Activated CD8-positive, alpha-beta T cell treated with anti-CD3 and anti-CD28 coated beads for 36 hours (primary cell): Measurements from ENCODE around the gene OPCML. TPM values are rescaled to one million over a fixed set of nuclear protein-coding genes. Genes with fewer than 3 reads are reported as not detected.

Experiments
- ATAC-seq: fragments of 200-7000 bp; cut with Tn5 transposase; one replicate; pipeline ENCODE4 v1.10.0; 2021; ENCODE audit warnings: mild to moderate bottlenecking, moderate library complexity
- CTCF ChIA-PET: fragments of 350-600 bp; sonication (Branson Sonifier 250); formaldehyde crosslinking; loops from one replicate; lab custom pipeline; 2021; ENCODE audit warnings: antibody characterized with exemption; lab: Charles Lee
- POLR2A ChIA-PET: fragments of 350-600 bp; sonication (Branson Sonifier 250); formaldehyde crosslinking; loops from one replicate; lab custom pipeline; 2021; ENCODE audit warnings: antibody characterized with exemption; lab: Charles Lee
- DNase-seq: peaks from one replicate; pipeline ENCODE4 v3.0.0-alpha.2; 2020
- H3K27ac Mint-ChIP-seq: one replicate; pipeline ENCODE4 v1.8.0; 2021; ENCODE audit warnings: mild to moderate bottlenecking, mixed read lengths
- H3K27me3 Mint-ChIP-seq: one replicate; pipeline ENCODE4 v1.8.0; 2021; ENCODE audit warnings: mixed read lengths
- H3K36me3 Mint-ChIP-seq: one replicate; pipeline ENCODE4 v1.8.0; 2021; ENCODE audit warnings: low read depth, mixed read lengths
- H3K4me1 Mint-ChIP-seq: one replicate; pipeline ENCODE4 v1.8.0; 2021; ENCODE audit warnings: low read depth, mixed read lengths
- H3K4me3 Mint-ChIP-seq: one replicate; pipeline ENCODE4 v1.8.0; 2021; ENCODE audit warnings: mild to moderate bottlenecking, moderate library complexity, mixed read lengths
- H3K9me3 Mint-ChIP-seq: one replicate; pipeline ENCODE4 v1.8.0; 2021; ENCODE audit warnings: mixed read lengths
- CTCF ChIP-seq: fragments of 200-600 bp; IDR thresholded peaks from one replicate; pipeline ENCODE4 v1.8.0; 2022; ENCODE audit warnings: antibody characterized with exemption, mild to moderate bottlenecking
- intact Hi-C: fragments of 100-400 bp; cut with micrococcal nuclease; formaldehyde crosslinking; loops from one replicate; pipeline ENCODE4 v1.10.0; 2022
- total RNA-seq, 2 experiments: library from RNA; stranded (reverse); gene quantifications; one replicate each; pipeline ENCODE4 v1.2.3, GENCODE V29; 2021

Gene OPCML
- total RNA-seq, 2 experiments from 2014 or later = not detected

GRCh38 chr11:132982772-132983640 lies 549.3 kb downstream of the OPCML start:
- no peak overlapping the region for H3K4me3 Mint-ChIP-seq
- intact Hi-C loops = no loop called here
- POLR2A ChIA-PET = no interaction called here
- peaks cover 7% of the 10 kb centered on the region for H3K27me3 Mint-ChIP-seq
- DNase-seq (no peak), ATAC-seq (no peak)
- CTCF ChIA-PET = no interaction called here
- no peak for TF ChIP-seq CTCF
- H3K27ac Mint-ChIP-seq = no peak overlapping the region
- H3K36me3 Mint-ChIP-seq = no peaks in the 10 kb centered on the region
- H3K4me1 Mint-ChIP-seq = no peaks in the 10 kb centered on the region
- no peaks in the 10 kb centered on the region for H3K9me3 Mint-ChIP-seq

- ChIA-PET CTCF (no interaction called here), POLR2A (no interaction called here)
- H3K4me3 Mint-ChIP-seq = no peak overlapping the region
- ATAC-seq (no peak), DNase-seq (no peak)
- H3K4me1 Mint-ChIP-seq = no peaks in the 10 kb centered on the region
- no peak overlapping the region for H3K27ac Mint-ChIP-seq
- H3K36me3 Mint-ChIP-seq = no peaks in the 10 kb centered on the region
- H3K9me3 Mint-ChIP-seq = no peaks in the 10 kb centered on the region
- peaks cover 4% of the 10 kb centered on the region for H3K27me3 Mint-ChIP-seq
- no peak for TF ChIP-seq CTCF
- intact Hi-C loops = no loop called here
Observed at GRCh38 chr11:132981131-132981956, 551.0 kb downstream of the OPCML start.

- no peak for TF ChIP-seq CTCF
- POLR2A ChIA-PET = no interaction called here
- no peak for DNase-seq
- CTCF ChIA-PET = no interaction called here
- Mint-ChIP-seq H3K4me3 (no peak overlapping the region), H3K9me3 (no peaks in the 10 kb centered on the region), H3K27ac (no peak overlapping the region), H3K36me3 (no peaks in the 10 kb centered on the region), H3K4me1 (no peaks in the 10 kb centered on the region), H3K27me3 (peaks cover 4% of the 10 kb centered on the region)
- intact Hi-C loops = no loop called here
- ATAC-seq = no peak
Observed at GRCh38 chr11:132980670-132981069, 551.6 kb downstream of the OPCML start.

- H3K27ac Mint-ChIP-seq = no peak overlapping the region
- no peaks in the 10 kb centered on the region for H3K36me3 Mint-ChIP-seq
- H3K9me3 Mint-ChIP-seq = no peaks in the 10 kb centered on the region
- no peaks in the 10 kb centered on the region for H3K4me1 Mint-ChIP-seq
- H3K4me3 Mint-ChIP-seq = no peak overlapping the region
- peaks cover 10% of the 10 kb centered on the region for H3K27me3 Mint-ChIP-seq
- ChIA-PET POLR2A (no interaction called here), CTCF (no interaction called here)
- no peak for TF ChIP-seq CTCF
- no peak for ATAC-seq
- intact Hi-C loops = no loop called here
- DNase-seq = no peak
Observed at GRCh38 chr11:132977746-132978145, 554.6 kb downstream of the OPCML start.

- Mint-ChIP-seq H3K9me3 (no peaks in the 10 kb centered on the region), H3K4me1 (no peaks in the 10 kb centered on the region), H3K27ac (no peak overlapping the region), H3K36me3 (no peaks in the 10 kb centered on the region), H3K27me3 (peaks cover 10% of the 10 kb centered on the region), H3K4me3 (no peak overlapping the region)
- intact Hi-C loops = no loop called here
- no peak for DNase-seq
- ChIA-PET POLR2A (no interaction called here), CTCF (interaction anchor here (1.8 kb wide), 1 partner anchor 36 kb away, joined by 6 read pairs; no protein-coding TSS in a partner anchor)
- ATAC-seq = no peak
- TF ChIP-seq CTCF = no peak
Observed at GRCh38 chr11:132977241-132977640, 555.1 kb downstream of the OPCML start.
